ENCODE measurements around the gene SLAIN1.

The SLAIN1 gene

GRCh38 chr13:77715233-77715891 is 17.9 kb downstream of the SLAIN1 start:
- no peak for DNase-seq

GRCh38 chr13:77716692-77717091 is 19.2 kb downstream of the SLAIN1 start:
- no peak for DNase-seq

- DNase-seq: no peak
These were observed 20.0 kb downstream of the SLAIN1 start for GRCh38 chr13:77717508-77717907.

- DNase-seq: no peak
These were observed 21.6 kb downstream of the SLAIN1 start for GRCh38 chr13:77719128-77719527.

GRCh38 chr13:77720988-77721387 is 23.5 kb downstream of the SLAIN1 start:
- DNase-seq: no peak

- DNase-seq: peak in 1 of 2 donors; percentile 50
These were observed 26.6 kb downstream of the SLAIN1 start for GRCh38 chr13:77724092-77724491.

GRCh38 chr13:77725071-77725470 is 27.6 kb downstream of the SLAIN1 start:
- DNase-seq: no peak

GRCh38 chr13:77728265-77729125 is 31.0 kb downstream of the SLAIN1 start:
- no peak for DNase-seq

GRCh38 chr13:77729502-77730221 is 32.2 kb downstream of the SLAIN1 start:
- peak in 1 of 2 donors; percentile 42 for DNase-seq

- DNase-seq: no peak
These were observed 33.1 kb downstream of the SLAIN1 start for GRCh38 chr13:77730572-77730971.

GRCh38 chr13:77732287-77732686 is 34.8 kb downstream of the SLAIN1 start:
- DNase-seq: no peak

GRCh38 chr13:77733674-77734073 is 36.2 kb downstream of the SLAIN1 start:
- no peak for DNase-seq

- no peak for DNase-seq
These were observed 40.2 kb downstream of the SLAIN1 start for GRCh38 chr13:77737583-77738200.

- DNase-seq: no peak
These were observed 42.7 kb downstream of the SLAIN1 start for GRCh38 chr13:77740097-77740735.

GRCh38 chr13:77740931-77741596 is 43.6 kb downstream of the SLAIN1 start:
- DNase-seq: peak in 1 of 2 donors; percentile 12

GRCh38 chr13:77741597-77741972 is 44.1 kb downstream of the SLAIN1 start:
- DNase-seq: no peak

- no peak for DNase-seq
These were observed 45.3 kb downstream of the SLAIN1 start for GRCh38 chr13:77742801-77743200.

GRCh38 chr13:77745784-77746183 is 48.3 kb downstream of the SLAIN1 start:
- DNase-seq: no peak

- no peak for DNase-seq
These were observed 51.9 kb downstream of the SLAIN1 start for GRCh38 chr13:77749344-77749880.

GRCh38 chr13:77751513-77752456 is 54.3 kb downstream of the SLAIN1 start:
- DNase-seq: peak; percentile 34 to 74

Measured in CD4-positive, alpha-beta T cell treated with Interferon alpha-2 for 1 hour (primary cell).